Muscle layer of colon (tissue), 2 donors: Measurements from ENCODE around the gene MEAK7.

Experiments
- H3K27ac ChIP-seq: one replicate; pipeline ENCODE4 v1.7.0; 2013; ENCODE audit warnings: low read depth, mild to moderate bottlenecking, low read length, moderate library complexity
- H3K27me3 ChIP-seq, 2 donors: one replicate each; pipeline ENCODE4 v1.7.0; 2013; ENCODE audit warnings: low read length in 2 of 2, mild to moderate bottlenecking in 2 of 2; ENCODE audit not compliant: insufficient read depth in 2 of 2, control insufficient read depth in 1 of 2
- H3K36me3 ChIP-seq: one replicate; pipeline ENCODE4 v1.7.0; 2013; ENCODE audit warnings: mild to moderate bottlenecking, low read length; ENCODE audit not compliant: insufficient read depth
- H3K4me1 ChIP-seq: one replicate; pipeline ENCODE4 v1.7.0; 2013; ENCODE audit warnings: mild to moderate bottlenecking, low read length; ENCODE audit not compliant: insufficient read depth
- H3K4me3 ChIP-seq, 2 donors: one replicate each; pipeline ENCODE4 v1.7.0; 2013; ENCODE audit warnings: low read length in 2 of 2, low read depth in 1 of 2, mild to moderate bottlenecking in 1 of 2, moderate library complexity in 1 of 2
- H3K9ac ChIP-seq: one replicate; pipeline ENCODE4 v1.7.0; 2013; ENCODE audit warnings: low read length
- H3K9me3 ChIP-seq: one replicate; pipeline ENCODE4 v1.7.0; 2013; ENCODE audit warnings: mild to moderate bottlenecking, low read length
- donor health status: abdominal sarcoma.
- donor health status: Adenocarcinoma of cecum.

The MEAK7 gene

GRCh38 chr16:84467709-84468108 is 36.8 kb downstream of the MEAK7 start:
- Histone ChIP-seq H3K9ac (no peak overlapping the region), H3K4me1 (no peaks in the 10 kb centered on the region), H3K36me3 (peaks cover 10% of the 10 kb centered on the region), H3K27ac (no peak overlapping the region), H3K9me3 (no peaks in the 10 kb centered on the region), H3K27me3 (no peaks in the 10 kb centered on the region), H3K4me3 (no peak overlapping the region)

- no peaks in the 10 kb centered on the region for H3K9me3 ChIP-seq
- peaks cover 10% of the 10 kb centered on the region for H3K36me3 ChIP-seq
- H3K4me1 ChIP-seq, result no peaks in the 10 kb centered on the region
- no peak overlapping the region for H3K27ac ChIP-seq
- no peak overlapping the region for H3K4me3 ChIP-seq
- H3K9ac ChIP-seq, result no peak overlapping the region
- H3K27me3 ChIP-seq, result no peaks in the 10 kb centered on the region
Measured at GRCh38 chr16:84467256-84467655, 37.2 kb downstream of the MEAK7 start.

- Histone ChIP-seq H3K27me3 (no peaks in the 10 kb centered on the region), H3K9me3 (no peaks in the 10 kb centered on the region), H3K9ac (no peak overlapping the region), H3K4me3 (no peak overlapping the region), H3K36me3 (peaks cover 10% of the 10 kb centered on the region), H3K27ac (no peak overlapping the region), H3K4me1 (no peaks in the 10 kb centered on the region)
Measured at GRCh38 chr16:84466692-84467091, 37.8 kb downstream of the MEAK7 start.

- Histone ChIP-seq H3K27ac (no peak overlapping the region), H3K9ac (no peak overlapping the region), H3K36me3 (peaks cover 10% of the 10 kb centered on the region), H3K27me3 (no peaks in the 10 kb centered on the region), H3K9me3 (no peaks in the 10 kb centered on the region), H3K4me3 (no peak overlapping the region), H3K4me1 (no peaks in the 10 kb centered on the region)
Measured at GRCh38 chr16:84465154-84465553, 39.3 kb downstream of the MEAK7 start.

- Histone ChIP-seq H3K36me3 (peaks cover 10% of the 10 kb centered on the region), H3K4me1 (no peaks in the 10 kb centered on the region), H3K9me3 (no peaks in the 10 kb centered on the region), H3K4me3 (no peak overlapping the region), H3K9ac (no peak overlapping the region), H3K27ac (no peak overlapping the region), H3K27me3 (no peaks in the 10 kb centered on the region)
Measured at GRCh38 chr16:84464116-84464515, 40.3 kb downstream of the MEAK7 start.

GRCh38 chr16:84463221-84463620 is 41.2 kb downstream of the MEAK7 start:
- H3K4me1 ChIP-seq, result no peaks in the 10 kb centered on the region
- no peak overlapping the region for H3K9ac ChIP-seq
- no peaks in the 10 kb centered on the region for H3K9me3 ChIP-seq
- no peaks in the 10 kb centered on the region for H3K27me3 ChIP-seq
- peaks cover 10% of the 10 kb centered on the region for H3K36me3 ChIP-seq
- no peak overlapping the region for H3K4me3 ChIP-seq
- H3K27ac ChIP-seq, result no peak overlapping the region

GRCh38 chr16:84462296-84463210 is 41.9 kb downstream of the MEAK7 start:
- Histone ChIP-seq H3K27me3 (no peaks in the 10 kb centered on the region), H3K4me3 (no peak overlapping the region), H3K27ac (no peak overlapping the region), H3K36me3 (peaks cover 10% of the 10 kb centered on the region), H3K9ac (no peak overlapping the region), H3K9me3 (no peaks in the 10 kb centered on the region), H3K4me1 (no peaks in the 10 kb centered on the region)

- H3K36me3 ChIP-seq, result peaks cover 4% of the 10 kb centered on the region
- no peaks in the 10 kb centered on the region for H3K4me1 ChIP-seq
- H3K9ac ChIP-seq, result no peak overlapping the region
- H3K9me3 ChIP-seq, result no peaks in the 10 kb centered on the region
- H3K27ac ChIP-seq, result no peak overlapping the region
- H3K27me3 ChIP-seq, result no peaks in the 10 kb centered on the region
- H3K4me3 ChIP-seq, result no peak overlapping the region
Measured at GRCh38 chr16:84461413-84462295, 42.8 kb downstream of the MEAK7 start.

- Histone ChIP-seq H3K27ac (no peak overlapping the region), H3K4me1 (no peaks in the 10 kb centered on the region), H3K4me3 (no peak overlapping the region), H3K9ac (no peak overlapping the region), H3K36me3 (peaks cover 4% of the 10 kb centered on the region), H3K9me3 (no peaks in the 10 kb centered on the region), H3K27me3 (no peaks in the 10 kb centered on the region)
Measured at GRCh38 chr16:84461029-84461412, 43.4 kb downstream of the MEAK7 start.

- no peak overlapping the region for H3K27ac ChIP-seq
Measured at GRCh38 chr16:84460406-84461028, 43.9 kb downstream of the MEAK7 start.

GRCh38 chr16:84459941-84460405 is 44.5 kb downstream of the MEAK7 start:
- no peaks in the 10 kb centered on the region for H3K9me3 ChIP-seq

More at GRCh38 chr16:84460406-84461028, 43.9 kb downstream of the MEAK7 start:
- H3K4me1 ChIP-seq, result no peaks in the 10 kb centered on the region
- peaks cover 4% of the 10 kb centered on the region for H3K36me3 ChIP-seq
- H3K9me3 ChIP-seq, result no peaks in the 10 kb centered on the region
- no peak overlapping the region for H3K4me3 ChIP-seq
- no peak overlapping the region for H3K9ac ChIP-seq
- no peaks in the 10 kb centered on the region for H3K27me3 ChIP-seq

More at GRCh38 chr16:84459941-84460405, 44.5 kb downstream of the MEAK7 start:
- Histone ChIP-seq H3K36me3 (peaks cover under 1% of the 10 kb centered on the region), H3K9ac (no peak overlapping the region), H3K27me3 (no peaks in the 10 kb centered on the region), H3K4me3 (no peak overlapping the region), H3K4me1 (no peaks in the 10 kb centered on the region), H3K27ac (no peak overlapping the region)
